ENCODE results near the gene PER1.

The PER1 gene

DNA sequence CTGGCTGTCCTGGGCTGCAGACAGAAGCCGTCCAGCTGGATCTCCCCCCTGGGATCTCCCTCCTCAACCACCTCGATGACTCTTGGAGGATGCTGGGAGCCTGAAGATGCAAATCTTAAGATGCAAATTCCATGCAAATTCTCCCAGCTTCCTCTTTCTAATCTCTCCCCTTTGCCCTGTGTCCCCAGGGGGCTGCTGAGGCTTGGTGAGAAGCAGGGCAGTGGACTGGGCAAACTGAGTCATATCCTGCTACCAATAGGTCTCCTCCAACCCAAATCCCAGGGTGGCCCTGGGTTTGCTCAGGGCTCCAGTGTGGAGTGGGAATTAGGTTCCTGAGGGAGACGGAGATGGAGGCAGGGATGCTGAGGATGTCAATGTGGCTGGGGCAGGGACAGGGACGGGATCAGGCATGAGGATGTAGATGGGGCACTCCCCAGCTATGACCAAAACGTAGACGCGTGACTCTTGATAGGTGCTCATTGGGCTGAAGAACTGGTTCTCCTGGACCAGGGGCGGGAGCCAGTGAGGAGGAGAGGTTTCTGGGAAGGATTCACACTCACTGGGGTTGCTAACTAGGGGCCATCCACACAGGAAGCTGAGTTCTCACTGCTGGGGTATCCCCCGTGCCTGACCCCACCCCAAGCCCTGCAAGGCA lies 61.0 kb downstream of the PER1 start:
- no peak for DNase-seq
